ENCODE data around the gene NRDC. TPM values are rescaled to one million over a fixed set of nuclear protein-coding genes. Genes with fewer than 3 reads are reported as not detected.
A peak's percentile ranks its signal among the peaks of the same experiment; 100 is the strongest.

NRDC gene
- total and polyA plus RNA-seq, 4 experiments from 2014 or later, result 77.7 to 137 (median 117) TPM

- H3K9me3 Mint-ChIP-seq, result no peaks in the 10 kb centered on the region
- Histone ChIP-seq H3K36me3 (ENCODE audit: insufficient read depth, low read length) (no peaks in the 10 kb centered on the region), H3K4me3 (ENCODE audit: low read length in 2 of 2) (no peak overlapping the region), H3K4me1 (ENCODE audit: insufficient read depth, low read length) (no peaks in the 10 kb centered on the region), H3K27ac (ENCODE audit: low read depth, low read length) (no peak overlapping the region), H3K27me3 (ENCODE audit: insufficient read depth, low read length) (peaks cover under 1% of the 10 kb centered on the region), H3K9me3 (ENCODE audit: control insufficient read depth in 1 of 2, low read length in 2 of 2) (no peaks in the 10 kb centered on the region)
- peaks cover 18 to 20% of the 10 kb centered on the region in 2 donors for H3K27me3 Mint-ChIP-seq
- CTCF ChIA-PET (ENCODE audit: partially characterized antibody), result no interaction called here
- POLR2A ChIA-PET (ENCODE audit: partially characterized antibody), result no interaction called here
- no peaks in the 10 kb centered on the region for H3K4me1 Mint-ChIP-seq
- no peak for DNase-seq
- no peak overlapping the region for H3K27ac Mint-ChIP-seq
- no peak overlapping the region for H3K4me3 Mint-ChIP-seq
- H3K36me3 Mint-ChIP-seq, result no peaks in the 10 kb centered on the region
- intact Hi-C loops (cut with micrococcal nuclease), result no loop called here
These were observed 41.2 kb upstream of the NRDC start for GRCh38 chr1:51919684-51920083.

GRCh38 chr1:51916587-51917405, 38.3 kb upstream of the NRDC start:
- no peaks in the 10 kb centered on the region for H3K4me1 ChIP-seq (ENCODE audit: insufficient read depth, low read length)
- Mint-ChIP-seq H3K4me1 (no peaks in the 10 kb centered on the region), H3K27me3 (peaks cover 21 to 28% of the 10 kb centered on the region in 2 donors), H3K36me3 (no peaks in the 10 kb centered on the region), H3K9me3 (no peaks in the 10 kb centered on the region), H3K27ac (no peak overlapping the region), H3K4me3 (no peak overlapping the region)
- H3K27me3 ChIP-seq (ENCODE audit: insufficient read depth, low read length), result no peaks in the 10 kb centered on the region
- DNase-seq, result no peak
- H3K4me3 ChIP-seq (ENCODE audit: low read length in 2 of 2), result no peak overlapping the region
- intact Hi-C loops (cut with micrococcal nuclease), result no loop called here
- CTCF ChIA-PET (ENCODE audit: partially characterized antibody), result no interaction called here
- no peaks in the 10 kb centered on the region for H3K9me3 ChIP-seq (ENCODE audit: control insufficient read depth in 1 of 2, low read length in 2 of 2)
- POLR2A ChIA-PET (ENCODE audit: partially characterized antibody), result no interaction called here
- no peak overlapping the region for H3K27ac ChIP-seq (ENCODE audit: low read depth, low read length)
- no peaks in the 10 kb centered on the region for H3K36me3 ChIP-seq (ENCODE audit: insufficient read depth, low read length)

- Histone ChIP-seq H3K27ac (ENCODE audit: low read depth, low read length) (no peak overlapping the region), H3K9me3 (ENCODE audit: control insufficient read depth in 1 of 2, low read length in 2 of 2) (no peaks in the 10 kb centered on the region), H3K4me1 (ENCODE audit: insufficient read depth, low read length) (no peaks in the 10 kb centered on the region), H3K4me3 (ENCODE audit: low read length in 2 of 2) (no peak overlapping the region), H3K27me3 (ENCODE audit: insufficient read depth, low read length) (no peaks in the 10 kb centered on the region), H3K36me3 (ENCODE audit: insufficient read depth, low read length) (no peaks in the 10 kb centered on the region)
- ChIA-PET CTCF (ENCODE audit: partially characterized antibody) (no interaction called here), POLR2A (ENCODE audit: partially characterized antibody) (no interaction called here)
- DNase-seq, result no peak
- no peaks in the 10 kb centered on the region for H3K4me1 Mint-ChIP-seq
- intact Hi-C loops (cut with micrococcal nuclease), result no loop called here
- no peaks in the 10 kb centered on the region for H3K9me3 Mint-ChIP-seq
- H3K36me3 Mint-ChIP-seq, result no peaks in the 10 kb centered on the region
- H3K27me3 Mint-ChIP-seq, result peaks cover 16 to 21% of the 10 kb centered on the region in 2 donors
- H3K27ac Mint-ChIP-seq, result no peak overlapping the region
- H3K4me3 Mint-ChIP-seq, result no peak overlapping the region
These were observed 37.4 kb upstream of the NRDC start for GRCh38 chr1:51915951-51916350.

GRCh38 chr1:51912881-51913280, 34.4 kb upstream of the NRDC start:
- ChIA-PET CTCF (ENCODE audit: partially characterized antibody) (interaction anchor here (1.3 kb wide), 1 partner anchor 92 kb away, joined by 3 read pairs; no protein-coding TSS in a partner anchor), POLR2A (ENCODE audit: partially characterized antibody) (no interaction called here)
- H3K4me1 Mint-ChIP-seq, result peaks cover 0 to under 1% (median 0%) of the 10 kb centered on the region in 4 donors
- DNase-seq, result no peak
- H3K36me3 Mint-ChIP-seq, result no peaks in the 10 kb centered on the region
- no peak overlapping the region for H3K4me3 Mint-ChIP-seq
- Histone ChIP-seq H3K4me3 (ENCODE audit: low read length in 2 of 2) (no peak overlapping the region), H3K4me1 (ENCODE audit: insufficient read depth, low read length) (no peaks in the 10 kb centered on the region), H3K27me3 (ENCODE audit: insufficient read depth, low read length) (no peaks in the 10 kb centered on the region), H3K9me3 (ENCODE audit: control insufficient read depth in 1 of 2, low read length in 2 of 2) (no peaks in the 10 kb centered on the region), H3K27ac (ENCODE audit: low read depth, low read length) (no peak overlapping the region), H3K36me3 (ENCODE audit: insufficient read depth, low read length) (no peaks in the 10 kb centered on the region)
- peaks cover 10 to 16% of the 10 kb centered on the region in 2 donors for H3K27me3 Mint-ChIP-seq
- no peaks in the 10 kb centered on the region for H3K9me3 Mint-ChIP-seq
- intact Hi-C loops (cut with micrococcal nuclease), result no loop called here
- H3K27ac Mint-ChIP-seq, result no peak overlapping the region

- H3K9me3 Mint-ChIP-seq, result peaks cover 0 to 13% (median 9%) of the 10 kb centered on the region in 8 donors
- POLR2A ChIA-PET (ENCODE audit: partially characterized antibody), result no interaction called here
- intact Hi-C loops (cut with micrococcal nuclease), result no loop called here
- no peaks in the 10 kb centered on the region for H3K36me3 Mint-ChIP-seq
- peaks cover 8 to 13% of the 10 kb centered on the region in 2 donors for H3K27me3 Mint-ChIP-seq
- H3K4me1 Mint-ChIP-seq, result peaks cover 4 to 15% (median 8%) of the 10 kb centered on the region in 4 donors
- peaks cover 6% of the 10 kb centered on the region for H3K4me1 ChIP-seq (ENCODE audit: insufficient read depth, low read length)
- no peaks in the 10 kb centered on the region for H3K9me3 ChIP-seq (ENCODE audit: control insufficient read depth in 1 of 2, low read length in 2 of 2)
- H3K27ac Mint-ChIP-seq, result no peak overlapping the region
- H3K27ac ChIP-seq (ENCODE audit: low read depth, low read length), result no peak overlapping the region
- no peaks in the 10 kb centered on the region for H3K27me3 ChIP-seq (ENCODE audit: insufficient read depth, low read length)
- no peak overlapping the region for H3K4me3 Mint-ChIP-seq
- no peak for DNase-seq
- no peaks in the 10 kb centered on the region for H3K36me3 ChIP-seq (ENCODE audit: insufficient read depth, low read length)
- H3K4me3 ChIP-seq (ENCODE audit: low read length in 2 of 2), result no peak overlapping the region
- CTCF ChIA-PET (ENCODE audit: partially characterized antibody), result no interaction called here
These were observed 31.9 kb upstream of the NRDC start for GRCh38 chr1:51910221-51911000.

- ChIA-PET CTCF (ENCODE audit: partially characterized antibody) (no interaction called here), POLR2A (ENCODE audit: partially characterized antibody) (no interaction called here)
- Mint-ChIP-seq H3K36me3 (no peaks in the 10 kb centered on the region), H3K27ac (peak overlapping the region in 1 of 7 donors; percentile 43), H3K27me3 (peaks cover 1 to 10% of the 10 kb centered on the region in 2 donors), H3K4me3 (no peak overlapping the region), H3K9me3 (peaks cover 0 to 13% (median 9%) of the 10 kb centered on the region in 8 donors), H3K4me1 (peaks cover 4 to 15% (median 8%) of the 10 kb centered on the region in 4 donors)
- Histone ChIP-seq H3K9me3 (ENCODE audit: control insufficient read depth in 1 of 2, low read length in 2 of 2) (no peaks in the 10 kb centered on the region), H3K27me3 (ENCODE audit: insufficient read depth, low read length) (no peaks in the 10 kb centered on the region), H3K4me3 (ENCODE audit: low read length in 2 of 2) (no peak overlapping the region), H3K36me3 (ENCODE audit: insufficient read depth, low read length) (no peaks in the 10 kb centered on the region), H3K4me1 (ENCODE audit: insufficient read depth, low read length) (peaks cover 6% of the 10 kb centered on the region), H3K27ac (ENCODE audit: low read depth, low read length) (no peak overlapping the region)
- intact Hi-C loops (cut with micrococcal nuclease), result no loop called here
- no peak for DNase-seq
These were observed 30.0 kb upstream of the NRDC start for GRCh38 chr1:51908499-51908898.

- POLR2A ChIA-PET (ENCODE audit: partially characterized antibody), result no interaction called here
- peak overlapping the region; percentile 26 to 85 (median 75) for H3K27ac Mint-ChIP-seq
These were observed 28.7 kb upstream of the NRDC start for GRCh38 chr1:51907079-51907702.

More at GRCh38 chr1:51907079-51907702, 28.7 kb upstream of the NRDC start:
- peaks cover 4 to 15% (median 8%) of the 10 kb centered on the region in 4 donors for H3K4me1 Mint-ChIP-seq
- DNase-seq, result peak in 1 of 5 donors; percentile 0
- Histone ChIP-seq H3K36me3 (ENCODE audit: insufficient read depth, low read length) (no peaks in the 10 kb centered on the region), H3K9me3 (ENCODE audit: control insufficient read depth in 1 of 2, low read length in 2 of 2) (no peaks in the 10 kb centered on the region), H3K4me1 (ENCODE audit: insufficient read depth, low read length) (peaks cover 6% of the 10 kb centered on the region), H3K4me3 (ENCODE audit: low read length in 2 of 2) (no peak overlapping the region), H3K27me3 (ENCODE audit: insufficient read depth, low read length) (no peaks in the 10 kb centered on the region), H3K27ac (ENCODE audit: low read depth, low read length) (no peak overlapping the region)
- CTCF ChIA-PET (ENCODE audit: partially characterized antibody), result interaction anchor here (0.6 to 1.7 kb wide), 3 partner anchors 9 to 1016 kb away, joined by 3 to 4 read pairs (median 4); no protein-coding TSS in a partner anchor
- intact Hi-C loops (cut with micrococcal nuclease), result no loop called here
- H3K27me3 Mint-ChIP-seq, result peaks cover 7% of the 10 kb centered on the region in 2 donors
- peaks cover 0 to 13% (median 9%) of the 10 kb centered on the region in 8 donors for H3K9me3 Mint-ChIP-seq
- H3K4me3 Mint-ChIP-seq, result peak overlapping the region in 1 of 8 donors; percentile 11
- no peaks in the 10 kb centered on the region for H3K36me3 Mint-ChIP-seq

Measured in CD4-positive, alpha-beta memory T cell (primary cell).